Thoracic aorta (tissue), 2 donors: Measurements from ENCODE around the gene RSF1. TPM values are rescaled to one million over a fixed set of nuclear protein-coding genes. Genes with fewer than 3 reads are reported as not detected.

Experiments
- ATAC-seq: fragments of 150-250 bp; one replicate; pipeline ENCODE4 v1.8.0; 2017; ENCODE audit warnings: low read depth; ENCODE audit not compliant: insufficient number of reproducible peaks, low FRiP score
- DNase-seq: peaks from one replicate; pipeline ENCODE4 v3.0.0-alpha.2; 2020; ENCODE audit warnings: low spot score
- H3K27ac ChIP-seq, 2 donors: fragments of 200-600 bp; sonication (generic); 1 replicate in 1 of 2; 2 replicates in 1 of 2; pipeline ENCODE4 v1.5.1; 2016; ENCODE audit warnings: mild to moderate bottlenecking in 2 of 2, moderate library complexity in 2 of 2
- H3K27me3 ChIP-seq: fragments of 200-600 bp; sonication (generic); replicated peaks from 2 replicates; pipeline ENCODE4 v1.6.0; 2016; ENCODE audit warnings: mild to moderate bottlenecking; ENCODE audit not compliant: insufficient read depth
- H3K36me3 ChIP-seq: fragments of 200-600 bp; sonication (generic); one replicate; pipeline ENCODE4 v1.5.1; 2016
- H3K4me1 ChIP-seq, 2 donors: fragments of 200-600 bp; sonication (generic); 1 replicate in 1 of 2; 2 replicates in 1 of 2; pipeline versions ENCODE4 v1.5.1 to v1.6.0; 2016; ENCODE audit warnings: low read depth in 2 of 2, mild to moderate bottlenecking in 1 of 2; ENCODE audit not compliant: control insufficient read depth in 1 of 2
- H3K4me3 ChIP-seq: fragments of 200-600 bp; sonication (generic); 2 replicates; pipeline ENCODE4 v1.5.1; 2016; ENCODE audit warnings: mild to moderate bottlenecking
- H3K9me3 ChIP-seq: fragments of 200-600 bp; sonication (generic); 2 replicates; pipeline ENCODE4 v1.5.1; 2016
- total RNA-seq, 2 donors: library from RNA; depleted of rRNA; stranded (reverse); fragments of >200 nt; gene quantifications; one replicate each; pipeline versions ENCODE4 v1.1.0 to v1.2.3, GENCODE V29; 2016
- TF ChIP-seq, protein P1 (sequence below): fragments of 200-600 bp; sonication (generic); IDR thresholded peaks from one replicate; pipeline ENCODE4 v1.5.1; 2019; ENCODE audit warnings: antibody characterized with exemption

Gene RSF1
- total RNA-seq, 2 donors from 2014 or later, result 86.6 to 107 TPM

GRCh38 chr11:77661670-77662069 is 158.9 kb downstream of the RSF1 start:
- ATAC-seq, result no peak
- Histone ChIP-seq H3K9me3 (no peaks in the 10 kb centered on the region), H3K36me3 (peaks cover 2% of the 10 kb centered on the region), H3K27me3 (no peaks in the 10 kb centered on the region), H3K27ac (no peak overlapping the region), H3K4me3 (no peak overlapping the region), H3K4me1 (no peaks in the 10 kb centered on the region)
- DNase-seq, result no peak
- TF ChIP-seq, protein P1, sequence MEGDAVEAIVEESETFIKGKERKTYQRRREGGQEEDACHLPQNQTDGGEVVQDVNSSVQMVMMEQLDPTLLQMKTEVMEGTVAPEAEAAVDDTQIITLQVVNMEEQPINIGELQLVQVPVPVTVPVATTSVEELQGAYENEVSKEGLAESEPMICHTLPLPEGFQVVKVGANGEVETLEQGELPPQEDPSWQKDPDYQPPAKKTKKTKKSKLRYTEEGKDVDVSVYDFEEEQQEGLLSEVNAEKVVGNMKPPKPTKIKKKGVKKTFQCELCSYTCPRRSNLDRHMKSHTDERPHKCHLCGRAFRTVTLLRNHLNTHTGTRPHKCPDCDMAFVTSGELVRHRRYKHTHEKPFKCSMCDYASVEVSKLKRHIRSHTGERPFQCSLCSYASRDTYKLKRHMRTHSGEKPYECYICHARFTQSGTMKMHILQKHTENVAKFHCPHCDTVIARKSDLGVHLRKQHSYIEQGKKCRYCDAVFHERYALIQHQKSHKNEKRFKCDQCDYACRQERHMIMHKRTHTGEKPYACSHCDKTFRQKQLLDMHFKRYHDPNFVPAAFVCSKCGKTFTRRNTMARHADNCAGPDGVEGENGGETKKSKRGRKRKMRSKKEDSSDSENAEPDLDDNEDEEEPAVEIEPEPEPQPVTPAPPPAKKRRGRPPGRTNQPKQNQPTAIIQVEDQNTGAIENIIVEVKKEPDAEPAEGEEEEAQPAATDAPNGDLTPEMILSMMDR, result no peak

- DNase-seq (no peak), ATAC-seq (no peak)
- Histone ChIP-seq H3K4me1 (no peaks in the 10 kb centered on the region), H3K27me3 (no peaks in the 10 kb centered on the region), H3K9me3 (no peaks in the 10 kb centered on the region), H3K4me3 (no peak overlapping the region), H3K36me3 (no peaks in the 10 kb centered on the region), H3K27ac (no peak overlapping the region)
- TF ChIP-seq, protein P1, result no peak
Observed at GRCh38 chr11:77660947-77661346, 159.6 kb downstream of the RSF1 start.

DNA sequence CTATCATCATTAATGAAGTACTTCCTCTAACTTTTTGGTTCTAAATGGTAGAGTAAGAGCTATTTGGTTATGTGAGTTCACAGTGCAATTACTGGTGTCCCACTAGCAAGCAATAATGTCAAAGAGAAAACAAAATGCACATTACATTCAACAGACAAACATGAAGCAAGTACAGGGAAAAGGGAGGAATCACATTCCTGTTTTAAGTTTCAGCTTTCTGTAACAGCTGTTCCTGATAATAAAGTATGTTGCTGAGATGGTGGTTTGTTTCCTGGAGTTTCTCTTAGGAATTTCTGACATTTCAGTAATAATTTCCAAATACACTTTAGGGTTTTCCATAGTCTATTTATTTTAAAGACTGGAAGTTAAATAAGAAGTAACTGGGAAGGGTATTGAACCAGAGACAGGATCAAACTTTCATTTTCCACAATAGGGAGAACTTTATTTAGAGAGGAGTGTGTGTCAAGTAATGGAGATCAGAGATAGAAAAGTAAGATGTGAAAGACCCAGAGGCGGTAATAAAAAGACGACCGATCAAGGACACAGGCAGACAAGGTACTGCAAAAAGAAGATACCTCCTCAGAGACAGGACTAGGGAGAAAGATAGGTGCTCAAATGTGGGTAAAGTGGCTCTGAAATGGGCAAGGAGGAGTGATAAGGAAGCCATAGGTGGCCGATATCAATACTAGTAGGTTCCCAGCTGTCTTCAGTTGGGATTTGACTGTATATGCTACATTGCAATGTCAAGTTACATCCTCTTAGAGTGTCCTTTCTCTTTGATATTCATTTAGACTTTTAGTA is 162.1 kb downstream of the RSF1 start:
- no peaks in the 10 kb centered on the region for H3K4me1 ChIP-seq
- DNase-seq, result no peak
- no peaks in the 10 kb centered on the region for H3K9me3 ChIP-seq
- H3K27me3 ChIP-seq, result no peaks in the 10 kb centered on the region
- H3K36me3 ChIP-seq, result no peaks in the 10 kb centered on the region
- H3K4me3 ChIP-seq, result no peak overlapping the region
- H3K27ac ChIP-seq, result no peak overlapping the region
- TF ChIP-seq, protein P1, result no peak
- ATAC-seq, result no peak

DNA sequence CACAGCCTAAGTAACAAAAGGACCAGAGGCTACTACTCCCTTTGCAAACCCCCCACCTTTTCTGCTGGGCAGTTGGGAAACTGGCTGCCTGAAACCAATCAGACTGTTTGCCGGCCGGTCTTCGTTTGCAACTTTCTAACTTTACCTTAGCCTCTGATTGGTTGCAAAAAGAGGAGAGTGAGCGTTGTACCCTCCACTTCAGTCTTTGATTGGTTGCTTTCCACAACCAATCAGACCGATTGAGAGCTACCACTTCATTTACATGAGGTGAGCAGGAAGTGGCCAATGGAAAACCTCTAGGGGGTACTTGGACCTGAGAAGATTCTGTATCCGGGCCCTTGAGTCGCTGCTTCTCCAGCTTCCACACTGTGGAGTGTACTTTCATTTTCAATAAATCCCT is 164.2 kb downstream of the RSF1 start:
- no peaks in the 10 kb centered on the region for H3K27me3 ChIP-seq
- TF ChIP-seq, protein P1, result no peak
- ATAC-seq (no peak), DNase-seq (no peak)
- H3K36me3 ChIP-seq, result no peaks in the 10 kb centered on the region
- no peak overlapping the region for H3K27ac ChIP-seq
- no peak overlapping the region for H3K4me3 ChIP-seq
- H3K4me1 ChIP-seq, result no peaks in the 10 kb centered on the region
- no peaks in the 10 kb centered on the region for H3K9me3 ChIP-seq

GRCh38 chr11:77654770-77655434 is 165.6 kb downstream of the RSF1 start:
- Histone ChIP-seq H3K27me3 (no peaks in the 10 kb centered on the region), H3K36me3 (no peaks in the 10 kb centered on the region), H3K4me1 (no peaks in the 10 kb centered on the region), H3K9me3 (no peaks in the 10 kb centered on the region), H3K27ac (no peak overlapping the region), H3K4me3 (no peak overlapping the region)
- no peak for DNase-seq
- ATAC-seq, result no peak
- TF ChIP-seq, protein P1, result no peak
